WTC11 (cell line): ENCODE data around the gene CLBA1. TPM values are rescaled to one million over a fixed set of nuclear protein-coding genes. Genes with fewer than 3 reads are reported as not detected.
A peak's percentile ranks its signal among the peaks of the same experiment; 100 is the strongest.

Experiments used
- ATAC-seq: fragments of 200-7000 bp; cut with Tn5 transposase; 2 replicates; pipeline ENCODE4 v1.10.0; 2021; ENCODE audit warnings: mild to moderate bottlenecking, moderate library complexity
- CTCF ChIA-PET: fragments of 300-600 bp; sonication (Branson Sonifier 250); formaldehyde crosslinking; loops from one replicate; lab custom pipeline; 2021; ENCODE audit warnings: antibody characterized with exemption; lab: Charles Lee
- POLR2A ChIA-PET: fragments of 350-600 bp; sonication (Branson Sonifier 250); formaldehyde crosslinking; loops from one replicate; lab custom pipeline; 2021; ENCODE audit warnings: antibody characterized with exemption; lab: Charles Lee
- DNase-seq: peaks from one replicate; pipeline ENCODE4 v3.0.0; 2021; ENCODE audit warnings: low spot score
- H3K27ac Mint-ChIP-seq: 2 replicates; pipeline ENCODE4 v1.8.0; 2021; ENCODE audit warnings: mixed read lengths
- H3K27me3 Mint-ChIP-seq: 2 replicates; pipeline ENCODE4 v1.8.0; 2021; ENCODE audit warnings: low read depth, mild to moderate bottlenecking, moderate library complexity, mixed read lengths
- H3K36me3 Mint-ChIP-seq: 2 replicates; pipeline ENCODE4 v1.8.0; 2021; ENCODE audit warnings: mixed read lengths
- H3K4me1 Mint-ChIP-seq: 2 replicates; pipeline ENCODE4 v1.8.0; 2022; ENCODE audit warnings: mixed read lengths
- H3K4me3 Mint-ChIP-seq: 2 replicates; pipeline ENCODE4 v1.8.0; 2021; ENCODE audit warnings: mild to moderate bottlenecking, moderate library complexity, mixed read lengths
- H3K9me3 Mint-ChIP-seq: 2 replicates; pipeline ENCODE4 v1.8.0; 2021; ENCODE audit warnings: mixed read lengths
- CBFB ChIP-seq: sonication (generic); formaldehyde crosslinking; IDR thresholded peaks from 2 replicates; pipeline ENCODE4 v1.8.1; 2022; ENCODE audit warnings: mild to moderate bottlenecking, low read depth, missing genetic modification reagents
- CREM ChIP-seq: sonication (generic); formaldehyde crosslinking; IDR thresholded peaks from 2 replicates; pipeline ENCODE4 v1.8.1; 2022; ENCODE audit warnings: mild to moderate bottlenecking, missing genetic modification reagents, moderate library complexity
- FOXK1 ChIP-seq: sonication (generic); formaldehyde crosslinking; IDR thresholded peaks from 2 replicates; pipeline ENCODE4 v1.8.0; 2022; ENCODE audit warnings: mild to moderate bottlenecking, moderate library complexity, missing genetic modification reagents
- FOXP1 ChIP-seq: sonication (generic); formaldehyde crosslinking; IDR thresholded peaks from 2 replicates; pipeline ENCODE4 v1.8.0; 2022; ENCODE audit warnings: missing genetic modification reagents, mild to moderate bottlenecking, moderate library complexity, borderline replicate concordance
- GTF2I ChIP-seq: fragments of 250-450 bp; sonication (Bioruptor Pico); conservative IDR thresholded peaks from 2 replicates; pipeline ENCODE4 v1.4.0; 2021; ENCODE audit warnings: mild to moderate bottlenecking
- JUN ChIP-seq: sonication (generic); formaldehyde crosslinking; IDR thresholded peaks from 2 replicates; pipeline ENCODE4 v1.8.0; 2023; ENCODE audit warnings: mild to moderate bottlenecking, missing genetic modification reagents
- NFE2L1 ChIP-seq: sonication (generic); formaldehyde crosslinking; IDR thresholded peaks from 2 replicates; pipeline ENCODE4 v1.8.1; 2023; ENCODE audit warnings: missing genetic modification reagents
- NR1H2 ChIP-seq: sonication (generic); formaldehyde crosslinking; IDR thresholded peaks from 2 replicates; pipeline ENCODE4 v1.9.0; 2021; ENCODE audit warnings: mild to moderate bottlenecking, moderate library complexity, missing genetic modification reagents
- NR2C2 ChIP-seq: sonication (generic); formaldehyde crosslinking; IDR thresholded peaks from 2 replicates; pipeline ENCODE4 v1.8.0; 2022; ENCODE audit warnings: mild to moderate bottlenecking, missing genetic modification reagents
- NR3C1 ChIP-seq: sonication (generic); formaldehyde crosslinking; conservative IDR thresholded peaks from 2 replicates; pipeline ENCODE4 v1.8.1; 2023; ENCODE audit warnings: low read depth, mild to moderate bottlenecking, missing genetic modification reagents
- RELA ChIP-seq: sonication (generic); formaldehyde crosslinking; IDR thresholded peaks from 2 replicates; pipeline ENCODE4 v1.8.1; 2022; ENCODE audit warnings: missing genetic modification reagents, mild to moderate bottlenecking, borderline replicate concordance
- SMAD4 ChIP-seq: sonication (generic); formaldehyde crosslinking; IDR thresholded peaks from 2 replicates; pipeline ENCODE4 v1.8.0; 2022; ENCODE audit warnings: mild to moderate bottlenecking, missing genetic modification reagents
- TEAD1 ChIP-seq: sonication (generic); formaldehyde crosslinking; IDR thresholded peaks from 2 replicates; pipeline ENCODE4 v1.8.0; 2022; ENCODE audit warnings: mild to moderate bottlenecking, missing genetic modification reagents
- TP53 ChIP-seq: sonication (generic); formaldehyde crosslinking; IDR thresholded peaks from 2 replicates; pipeline ENCODE4 v1.8.1; 2023; ENCODE audit warnings: mild to moderate bottlenecking, missing genetic modification reagents
- ZNF232 ChIP-seq: sonication (generic); formaldehyde crosslinking; IDR thresholded peaks from 2 replicates; pipeline ENCODE4 v1.8.0; 2022; ENCODE audit warnings: mild to moderate bottlenecking, missing genetic modification reagents
- ZNF317 ChIP-seq: sonication (generic); formaldehyde crosslinking; IDR thresholded peaks from 2 replicates; pipeline ENCODE4 v1.8.1; 2023; ENCODE audit warnings: low read depth, mild to moderate bottlenecking, moderate library complexity, missing genetic modification reagents, borderline replicate concordance
- total RNA-seq: library from RNA; stranded (reverse); gene quantifications from 3 replicates; pipeline ENCODE4 v1.2.3, GENCODE V29; 2021
- TF ChIP-seq, protein P1 (sequence below): sonication (generic); formaldehyde crosslinking; IDR thresholded peaks from 2 replicates; pipeline ENCODE4 v1.8.1; 2023; ENCODE audit warnings: mild to moderate bottlenecking, moderate library complexity, missing genetic modification reagents
- TF ChIP-seq, protein P2 (sequence below): fragments of 250-450 bp; sonication (Bioruptor Pico); IDR thresholded peaks from 2 replicates; pipeline ENCODE4 v1.9.0; 2021; ENCODE audit warnings: mild to moderate bottlenecking
- TF ChIP-seq, protein P3 (sequence below): sonication (generic); formaldehyde crosslinking; IDR thresholded peaks from 2 replicates; pipeline ENCODE4 v1.8.1; 2023; ENCODE audit warnings: mild to moderate bottlenecking, missing genetic modification reagents, moderate library complexity
- TF ChIP-seq, protein P4 (sequence below): sonication (generic); formaldehyde crosslinking; IDR thresholded peaks from 2 replicates; pipeline ENCODE4 v1.8.1; 2023; ENCODE audit warnings: mild to moderate bottlenecking, missing genetic modification reagents
- TF ChIP-seq, protein P5 (sequence below): fragments of 250-450 bp; sonication (Bioruptor Pico); IDR thresholded peaks from 2 replicates; pipeline ENCODE4 v1.9.0; 2021; ENCODE audit warnings: mild to moderate bottlenecking
- TF ChIP-seq, protein P6 (sequence below): sonication (generic); formaldehyde crosslinking; IDR thresholded peaks from 2 replicates; pipeline ENCODE4 v1.8.0; 2022; ENCODE audit warnings: mild to moderate bottlenecking, missing genetic modification reagents
- TF ChIP-seq, protein P7 (sequence below): fragments of 250-450 bp; sonication (Bioruptor Pico); IDR thresholded peaks from 2 replicates; pipeline ENCODE4 v1.8.0; 2021; ENCODE audit warnings: mild to moderate bottlenecking

CLBA1 gene
- total RNA-seq, 1 experiment from 2014 or later, result 3.8 TPM

DNA sequence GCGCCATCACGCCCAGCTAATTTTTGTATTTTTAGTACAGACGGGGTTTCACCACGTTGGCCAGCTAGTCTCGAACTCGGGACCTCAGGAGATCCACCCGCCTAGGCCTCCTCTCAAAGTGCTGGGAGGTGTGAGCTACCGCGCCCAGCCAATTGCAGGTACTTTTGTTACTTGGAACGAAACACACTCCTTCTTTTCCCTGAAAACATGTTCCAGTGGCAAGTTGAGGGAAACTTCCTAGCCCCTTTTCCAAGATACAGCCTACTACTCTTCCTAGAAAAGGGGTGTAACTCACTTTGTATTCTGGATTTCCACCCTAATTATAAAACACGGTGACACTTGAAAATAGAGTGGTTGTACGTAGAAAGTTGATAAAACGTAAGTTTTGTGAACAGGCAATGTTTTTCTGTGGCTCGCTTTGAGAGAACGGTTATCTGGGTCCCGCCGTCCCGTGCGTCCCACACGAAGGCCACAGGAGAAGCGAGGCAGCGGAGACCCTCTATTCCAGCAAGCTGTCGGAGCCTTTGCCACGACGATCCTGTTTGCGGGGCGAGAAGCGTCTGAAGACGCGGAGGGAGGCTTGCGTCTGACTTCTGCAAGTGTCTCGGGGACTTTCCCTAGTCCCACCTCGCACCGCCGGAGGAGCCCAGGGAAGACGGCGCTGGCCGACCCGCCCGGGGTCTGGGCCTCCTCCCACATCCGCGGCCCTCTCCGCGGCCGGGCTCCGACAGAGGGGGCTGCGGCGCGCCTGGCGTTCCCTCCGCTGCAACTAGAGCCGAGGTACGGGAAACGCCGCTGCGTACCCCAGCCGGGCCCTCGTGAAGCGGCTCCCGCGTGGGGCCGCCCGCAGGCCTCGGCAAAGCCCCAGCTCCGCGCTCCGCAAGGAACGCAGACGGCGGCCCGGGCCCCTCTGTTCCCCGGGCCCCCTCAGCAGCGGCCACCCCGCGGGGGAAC, 34.5 kb downstream of the CLBA1 start:
- peak overlapping the region; percentile 88 for H3K4me3 Mint-ChIP-seq
- H3K9me3 Mint-ChIP-seq, result no peaks in the 10 kb centered on the region
- ATAC-seq (peak; percentile 3; the same call in 1 of the 2 replicates), DNase-seq (peak; percentile 52)
- H3K4me1 Mint-ChIP-seq, result peaks cover 72% of the 10 kb centered on the region
- peaks cover 15% of the 10 kb centered on the region for H3K36me3 Mint-ChIP-seq
- POLR2A ChIA-PET, result no interaction called here
- no peaks in the 10 kb centered on the region for H3K27me3 Mint-ChIP-seq
- TF ChIP-seq FOXP1 (CRISPR knock-in tag), result no peak
- no peak for TF ChIP-seq ZNF317 (CRISPR knock-in tag)
- TF ChIP-seq TP53 (CRISPR knock-in tag), result no peak
- no peak for TF ChIP-seq SMAD4
- no peak for TF ChIP-seq NR2C2 (CRISPR knock-in tag)
- no peak for TF ChIP-seq GTF2I
- no peak for TF ChIP-seq TEAD1 (CRISPR knock-in tag)
- TF ChIP-seq, protein P1, sequence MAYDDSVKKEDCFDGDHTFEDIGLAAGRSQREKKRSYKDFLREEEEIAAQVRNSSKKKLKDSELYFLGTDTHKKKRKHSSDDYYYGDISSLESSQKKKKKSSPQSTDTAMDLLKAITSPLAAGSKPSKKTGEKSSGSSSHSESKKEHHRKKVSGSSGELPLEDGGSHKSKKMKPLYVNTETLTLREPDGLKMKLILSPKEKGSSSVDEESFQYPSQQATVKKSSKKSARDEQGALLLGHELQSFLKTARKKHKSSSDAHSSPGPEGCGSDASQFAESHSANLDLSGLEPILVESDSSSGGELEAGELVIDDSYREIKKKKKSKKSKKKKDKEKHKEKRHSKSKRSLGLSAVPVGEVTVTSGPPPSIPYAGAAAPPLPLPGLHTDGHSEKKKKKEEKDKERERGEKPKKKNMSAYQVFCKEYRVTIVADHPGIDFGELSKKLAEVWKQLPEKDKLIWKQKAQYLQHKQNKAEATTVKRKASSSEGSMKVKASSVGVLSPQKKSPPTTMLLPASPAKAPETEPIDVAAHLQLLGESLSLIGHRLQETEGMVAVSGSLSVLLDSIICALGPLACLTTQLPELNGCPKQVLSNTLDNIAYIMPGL (CRISPR knock-in tag), result no peak; the same call in 1 of the 2 replicates
- TF ChIP-seq NR3C1, result no peak
- TF ChIP-seq, protein P2, sequence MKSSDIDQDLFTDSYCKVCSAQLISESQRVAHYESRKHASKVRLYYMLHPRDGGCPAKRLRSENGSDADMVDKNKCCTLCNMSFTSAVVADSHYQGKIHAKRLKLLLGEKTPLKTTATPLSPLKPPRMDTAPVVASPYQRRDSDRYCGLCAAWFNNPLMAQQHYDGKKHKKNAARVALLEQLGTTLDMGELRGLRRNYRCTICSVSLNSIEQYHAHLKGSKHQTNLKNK (CRISPR knock-in tag), result no peak
- H3K27ac Mint-ChIP-seq, result peak overlapping the region; percentile 73
- CTCF ChIA-PET, result interaction anchor here (0.9 to 3.1 kb wide), 12 partner anchors 11 to 461 kb away, joined by 3 to 21 read pairs (median 4); no protein-coding TSS in a partner anchor

DNA sequence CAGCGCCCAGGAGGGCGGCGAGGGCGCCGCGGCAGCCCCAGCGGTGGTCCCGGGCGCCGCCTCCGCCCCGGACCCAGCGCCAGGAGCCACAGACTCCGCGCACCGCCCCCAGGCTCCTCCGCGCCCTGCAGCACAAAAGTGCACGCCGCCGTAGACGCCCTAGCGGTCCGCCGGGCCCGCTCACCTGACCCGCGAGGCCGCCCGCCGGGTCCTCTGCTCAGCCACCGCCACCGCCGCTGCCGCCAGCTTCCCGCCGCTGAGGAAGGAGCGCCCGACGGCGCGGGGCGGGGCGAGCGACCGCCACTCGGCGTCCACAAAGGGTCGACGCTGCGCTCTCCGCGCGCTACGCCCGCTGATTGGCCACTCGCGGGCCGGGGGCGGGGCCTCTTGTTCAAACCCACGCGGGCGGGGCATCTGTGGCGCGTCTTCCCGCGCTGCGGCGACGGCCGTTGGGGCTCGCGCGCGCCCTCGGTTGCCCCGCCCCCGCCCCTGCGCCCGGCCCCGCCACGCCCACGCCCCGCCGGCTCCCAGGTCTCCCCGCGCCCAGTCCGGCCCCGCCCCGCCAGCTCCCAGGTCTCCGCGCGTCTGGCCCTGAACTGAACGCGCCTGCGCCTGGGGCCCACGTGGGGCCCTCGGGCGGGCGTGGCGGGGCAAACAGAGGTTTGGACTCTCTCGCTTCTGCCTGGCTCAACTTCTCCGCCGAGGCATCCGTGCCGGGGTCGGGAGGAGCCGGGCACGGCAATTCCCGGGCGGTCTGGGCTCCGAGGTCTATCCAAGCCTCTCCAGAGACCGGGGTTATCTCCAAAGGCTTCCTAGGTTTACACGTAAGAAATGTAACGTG, 35.4 kb downstream of the CLBA1 start, which contains the start of gene CDCA4:
Gene CDCA4 (minus strand): TSS at position 269 of the 841 bp plus-strand sequence. CDS start 9,154 bp downstream, outside the sequence.
- peaks cover 63% of the 10 kb centered on the region for H3K4me1 Mint-ChIP-seq
- TF ChIP-seq FOXK1 (CRISPR knock-in tag) (0 out of 2 replicates have a peak, but pooled peaks have one; percentile 48), NFE2L1 (CRISPR knock-in tag) (no peak), CREM (CRISPR knock-in tag) (no peak; the same call in 1 of the 2 replicates), CBFB (CRISPR knock-in tag) (0 out of 2 replicates have a peak, but pooled peaks have one; percentile 83), RELA (CRISPR knock-in tag) (no peak), ZNF232 (CRISPR knock-in tag) (no peak), NR1H2 (no peak), JUN (no peak)
- TF ChIP-seq, protein P3, sequence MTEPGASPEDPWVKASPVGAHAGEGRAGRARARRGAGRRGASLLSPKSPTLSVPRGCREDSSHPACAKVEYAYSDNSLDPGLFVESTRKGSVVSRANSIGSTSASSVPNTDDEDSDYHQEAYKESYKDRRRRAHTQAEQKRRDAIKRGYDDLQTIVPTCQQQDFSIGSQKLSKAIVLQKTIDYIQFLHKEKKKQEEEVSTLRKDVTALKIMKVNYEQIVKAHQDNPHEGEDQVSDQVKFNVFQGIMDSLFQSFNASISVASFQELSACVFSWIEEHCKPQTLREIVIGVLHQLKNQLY (CRISPR knock-in tag), result no peak
- TF ChIP-seq, protein P4, sequence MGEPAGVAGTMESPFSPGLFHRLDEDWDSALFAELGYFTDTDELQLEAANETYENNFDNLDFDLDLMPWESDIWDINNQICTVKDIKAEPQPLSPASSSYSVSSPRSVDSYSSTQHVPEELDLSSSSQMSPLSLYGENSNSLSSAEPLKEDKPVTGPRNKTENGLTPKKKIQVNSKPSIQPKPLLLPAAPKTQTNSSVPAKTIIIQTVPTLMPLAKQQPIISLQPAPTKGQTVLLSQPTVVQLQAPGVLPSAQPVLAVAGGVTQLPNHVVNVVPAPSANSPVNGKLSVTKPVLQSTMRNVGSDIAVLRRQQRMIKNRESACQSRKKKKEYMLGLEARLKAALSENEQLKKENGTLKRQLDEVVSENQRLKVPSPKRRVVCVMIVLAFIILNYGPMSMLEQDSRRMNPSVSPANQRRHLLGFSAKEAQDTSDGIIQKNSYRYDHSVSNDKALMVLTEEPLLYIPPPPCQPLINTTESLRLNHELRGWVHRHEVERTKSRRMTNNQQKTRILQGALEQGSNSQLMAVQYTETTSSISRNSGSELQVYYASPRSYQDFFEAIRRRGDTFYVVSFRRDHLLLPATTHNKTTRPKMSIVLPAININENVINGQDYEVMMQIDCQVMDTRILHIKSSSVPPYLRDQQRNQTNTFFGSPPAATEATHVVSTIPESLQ (CRISPR knock-in tag), result no peak
- TF ChIP-seq, protein P5, sequence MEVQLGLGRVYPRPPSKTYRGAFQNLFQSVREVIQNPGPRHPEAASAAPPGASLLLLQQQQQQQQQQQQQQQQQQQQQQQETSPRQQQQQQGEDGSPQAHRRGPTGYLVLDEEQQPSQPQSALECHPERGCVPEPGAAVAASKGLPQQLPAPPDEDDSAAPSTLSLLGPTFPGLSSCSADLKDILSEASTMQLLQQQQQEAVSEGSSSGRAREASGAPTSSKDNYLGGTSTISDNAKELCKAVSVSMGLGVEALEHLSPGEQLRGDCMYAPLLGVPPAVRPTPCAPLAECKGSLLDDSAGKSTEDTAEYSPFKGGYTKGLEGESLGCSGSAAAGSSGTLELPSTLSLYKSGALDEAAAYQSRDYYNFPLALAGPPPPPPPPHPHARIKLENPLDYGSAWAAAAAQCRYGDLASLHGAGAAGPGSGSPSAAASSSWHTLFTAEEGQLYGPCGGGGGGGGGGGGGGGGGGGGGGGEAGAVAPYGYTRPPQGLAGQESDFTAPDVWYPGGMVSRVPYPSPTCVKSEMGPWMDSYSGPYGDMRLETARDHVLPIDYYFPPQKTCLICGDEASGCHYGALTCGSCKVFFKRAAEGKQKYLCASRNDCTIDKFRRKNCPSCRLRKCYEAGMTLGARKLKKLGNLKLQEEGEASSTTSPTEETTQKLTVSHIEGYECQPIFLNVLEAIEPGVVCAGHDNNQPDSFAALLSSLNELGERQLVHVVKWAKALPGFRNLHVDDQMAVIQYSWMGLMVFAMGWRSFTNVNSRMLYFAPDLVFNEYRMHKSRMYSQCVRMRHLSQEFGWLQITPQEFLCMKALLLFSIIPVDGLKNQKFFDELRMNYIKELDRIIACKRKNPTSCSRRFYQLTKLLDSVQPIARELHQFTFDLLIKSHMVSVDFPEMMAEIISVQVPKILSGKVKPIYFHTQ (CRISPR knock-in tag), result no peak
- TF ChIP-seq, protein P6, sequence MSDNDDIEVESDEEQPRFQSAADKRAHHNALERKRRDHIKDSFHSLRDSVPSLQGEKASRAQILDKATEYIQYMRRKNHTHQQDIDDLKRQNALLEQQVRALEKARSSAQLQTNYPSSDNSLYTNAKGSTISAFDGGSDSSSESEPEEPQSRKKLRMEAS (CRISPR knock-in tag), result peak; percentile 82; the same call in 1 of the 2 replicates
- TF ChIP-seq, protein P7, sequence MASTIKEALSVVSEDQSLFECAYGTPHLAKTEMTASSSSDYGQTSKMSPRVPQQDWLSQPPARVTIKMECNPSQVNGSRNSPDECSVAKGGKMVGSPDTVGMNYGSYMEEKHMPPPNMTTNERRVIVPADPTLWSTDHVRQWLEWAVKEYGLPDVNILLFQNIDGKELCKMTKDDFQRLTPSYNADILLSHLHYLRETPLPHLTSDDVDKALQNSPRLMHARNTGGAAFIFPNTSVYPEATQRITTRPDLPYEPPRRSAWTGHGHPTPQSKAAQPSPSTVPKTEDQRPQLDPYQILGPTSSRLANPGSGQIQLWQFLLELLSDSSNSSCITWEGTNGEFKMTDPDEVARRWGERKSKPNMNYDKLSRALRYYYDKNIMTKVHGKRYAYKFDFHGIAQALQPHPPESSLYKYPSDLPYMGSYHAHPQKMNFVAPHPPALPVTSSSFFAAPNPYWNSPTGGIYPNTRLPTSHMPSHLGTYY, result 0 out of 2 replicates have a peak, but pooled peaks have one; percentile 19

More for the DNA sequence above, 35.4 kb downstream of the CLBA1 start, which contains the start of gene CDCA4:
- H3K9me3 Mint-ChIP-seq, result no peaks in the 10 kb centered on the region
- CTCF ChIA-PET, result interaction anchor here (0.6 to 3.1 kb wide), 12 partner anchors 11 to 460 kb away, joined by 3 to 21 read pairs (median 3); no protein-coding TSS in a partner anchor
- peak within 1 kb of the TSS; percentile 88 for H3K4me3 Mint-ChIP-seq
- peak within 1 kb of the TSS; percentile 73 for H3K27ac Mint-ChIP-seq
- POLR2A ChIA-PET, result no interaction called here
- peaks cover 15% of the 10 kb centered on the region for H3K36me3 Mint-ChIP-seq
- no peaks in the 10 kb centered on the region; the same call in 1 of the 2 replicates for H3K27me3 Mint-ChIP-seq
- DNase-seq, result peak; percentile 96
- peak; percentile 89 for ATAC-seq
